Ishikawa (cell line): ENCODE results near the gene GRK5.

ENCODE experiments used
- CEBPB ChIP-seq: IDR thresholded peaks from 2 replicates; pipeline ENCODE4 v1.6.1; 2012
- CREB1 ChIP-seq: IDR thresholded peaks from 2 replicates; pipeline ENCODE4 v1.6.1; 2012; ENCODE audit warnings: low read depth
- EGR1 ChIP-seq: IDR thresholded peaks from 2 replicates; pipeline ENCODE4 v1.6.1; 2012
- EP300 ChIP-seq: IDR thresholded peaks from 2 replicates; pipeline ENCODE4 v1.6.1; 2012; ENCODE audit warnings: borderline replicate concordance
- FOXM1 ChIP-seq: IDR thresholded peaks from 2 replicates; pipeline ENCODE4 v1.6.1; 2012; ENCODE audit warnings: low read depth, borderline replicate concordance
- MAX ChIP-seq: IDR thresholded peaks from 2 replicates; pipeline ENCODE4 v1.6.1; 2012
- NFIC ChIP-seq: IDR thresholded peaks from 2 replicates; pipeline ENCODE4 v1.6.1; 2012
- RAD21 ChIP-seq: IDR thresholded peaks from 2 replicates; pipeline ENCODE4 v1.6.1; 2012; ENCODE audit warnings: low read depth
- TAF1 ChIP-seq: IDR thresholded peaks from 2 replicates; pipeline ENCODE4 v1.6.1; 2012; ENCODE audit warnings: low read depth, mild to moderate bottlenecking
- TCF12 ChIP-seq: IDR thresholded peaks from 2 replicates; pipeline ENCODE4 v1.6.1; 2012; ENCODE audit warnings: low read depth
- TEAD4 ChIP-seq: IDR thresholded peaks from 2 replicates; pipeline ENCODE4 v1.6.1; 2012
- YY1 ChIP-seq: IDR thresholded peaks from 2 replicates; pipeline ENCODE4 v1.6.1; 2012; ENCODE audit warnings: low read depth
- ZBTB7A ChIP-seq: IDR thresholded peaks from 2 replicates; pipeline ENCODE4 v1.6.1; 2012; ENCODE audit warnings: low read depth
- TF ChIP-seq, protein P1 (sequence below): IDR thresholded peaks from 2 replicates; pipeline ENCODE4 v1.6.1; 2012
- TF ChIP-seq, protein P2 (sequence below): IDR thresholded peaks from 2 replicates; pipeline ENCODE4 v1.6.1; 2012; ENCODE audit warnings: low read depth, mild to moderate bottlenecking

The GRK5 gene

GRCh38 chr10:119469846-119470245, 262.5 kb downstream of the GRK5 start:
- TF ChIP-seq FOXM1 (no peak), EGR1 (no peak), TAF1 (no peak), TEAD4 (no peak), ZBTB7A (no peak), MAX (no peak)
- TF ChIP-seq, protein P1, sequence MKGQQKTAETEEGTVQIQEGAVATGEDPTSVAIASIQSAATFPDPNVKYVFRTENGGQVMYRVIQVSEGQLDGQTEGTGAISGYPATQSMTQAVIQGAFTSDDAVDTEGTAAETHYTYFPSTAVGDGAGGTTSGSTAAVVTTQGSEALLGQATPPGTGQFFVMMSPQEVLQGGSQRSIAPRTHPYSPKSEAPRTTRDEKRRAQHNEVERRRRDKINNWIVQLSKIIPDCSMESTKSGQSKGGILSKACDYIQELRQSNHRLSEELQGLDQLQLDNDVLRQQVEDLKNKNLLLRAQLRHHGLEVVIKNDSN = no peak
- TF ChIP-seq, protein P2, sequence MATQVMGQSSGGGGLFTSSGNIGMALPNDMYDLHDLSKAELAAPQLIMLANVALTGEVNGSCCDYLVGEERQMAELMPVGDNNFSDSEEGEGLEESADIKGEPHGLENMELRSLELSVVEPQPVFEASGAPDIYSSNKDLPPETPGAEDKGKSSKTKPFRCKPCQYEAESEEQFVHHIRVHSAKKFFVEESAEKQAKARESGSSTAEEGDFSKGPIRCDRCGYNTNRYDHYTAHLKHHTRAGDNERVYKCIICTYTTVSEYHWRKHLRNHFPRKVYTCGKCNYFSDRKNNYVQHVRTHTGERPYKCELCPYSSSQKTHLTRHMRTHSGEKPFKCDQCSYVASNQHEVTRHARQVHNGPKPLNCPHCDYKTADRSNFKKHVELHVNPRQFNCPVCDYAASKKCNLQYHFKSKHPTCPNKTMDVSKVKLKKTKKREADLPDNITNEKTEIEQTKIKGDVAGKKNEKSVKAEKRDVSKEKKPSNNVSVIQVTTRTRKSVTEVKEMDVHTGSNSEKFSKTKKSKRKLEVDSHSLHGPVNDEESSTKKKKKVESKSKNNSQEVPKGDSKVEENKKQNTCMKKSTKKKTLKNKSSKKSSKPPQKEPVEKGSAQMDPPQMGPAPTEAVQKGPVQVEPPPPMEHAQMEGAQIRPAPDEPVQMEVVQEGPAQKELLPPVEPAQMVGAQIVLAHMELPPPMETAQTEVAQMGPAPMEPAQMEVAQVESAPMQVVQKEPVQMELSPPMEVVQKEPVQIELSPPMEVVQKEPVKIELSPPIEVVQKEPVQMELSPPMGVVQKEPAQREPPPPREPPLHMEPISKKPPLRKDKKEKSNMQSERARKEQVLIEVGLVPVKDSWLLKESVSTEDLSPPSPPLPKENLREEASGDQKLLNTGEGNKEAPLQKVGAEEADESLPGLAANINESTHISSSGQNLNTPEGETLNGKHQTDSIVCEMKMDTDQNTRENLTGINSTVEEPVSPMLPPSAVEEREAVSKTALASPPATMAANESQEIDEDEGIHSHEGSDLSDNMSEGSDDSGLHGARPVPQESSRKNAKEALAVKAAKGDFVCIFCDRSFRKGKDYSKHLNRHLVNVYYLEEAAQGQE = no peak

DNA sequence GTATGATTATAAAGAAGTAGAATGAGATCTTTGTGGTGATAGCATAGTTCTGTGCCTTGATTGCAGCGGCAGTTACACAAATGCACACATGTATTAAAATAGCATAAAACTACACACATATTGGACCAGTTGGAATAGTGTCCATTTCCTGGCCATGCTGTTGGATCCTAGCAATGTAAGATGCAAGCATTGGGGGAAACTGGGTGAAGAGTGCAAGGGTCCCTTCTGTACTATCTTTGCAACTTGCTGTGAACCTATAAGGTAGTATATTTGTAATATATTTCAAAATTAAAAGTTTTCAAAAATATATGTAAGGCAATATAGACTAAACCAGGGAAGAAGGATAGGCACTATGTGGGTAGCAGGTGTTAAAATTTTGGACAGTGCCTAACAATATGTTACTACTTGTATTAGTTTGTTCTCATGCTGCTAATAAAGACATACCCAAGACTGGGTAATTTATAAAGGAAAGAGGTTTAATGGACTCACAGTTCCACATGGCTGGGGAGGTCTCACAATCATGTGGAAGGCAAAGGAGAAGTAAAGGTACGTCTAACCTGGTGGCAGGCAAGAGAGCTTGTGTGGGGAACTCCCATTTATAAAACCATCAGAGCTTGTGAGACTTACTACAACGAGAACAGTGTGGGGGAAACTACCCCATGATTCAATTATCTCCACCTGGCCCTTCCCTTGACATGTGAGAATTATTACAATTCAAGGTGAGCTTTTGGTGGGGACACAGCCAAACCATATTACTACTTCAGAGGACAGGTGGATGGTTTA, 263.7 kb downstream of the GRK5 start:
- TF ChIP-seq TAF1 = no peak
- no peak for TF ChIP-seq TCF12
- no peak for TF ChIP-seq ZBTB7A
- TF ChIP-seq TEAD4 = no peak
- TF ChIP-seq EGR1 = no peak
- TF ChIP-seq FOXM1 = no peak
- TF ChIP-seq CREB1 = no peak
- TF ChIP-seq NFIC = no peak

- TF ChIP-seq ZBTB7A (no peak), TCF12 (no peak), NFIC (no peak), YY1 (no peak), CREB1 (no peak), CEBPB (no peak), FOXM1 (no peak), MAX (no peak), TEAD4 (no peak), EGR1 (no peak), EP300 (no peak), TAF1 (no peak)
- TF ChIP-seq, protein P2 = no peak
- TF ChIP-seq, protein P1 = no peak
These were observed 266.4 kb downstream of the GRK5 start for GRCh38 chr10:119473771-119474170.

DNA sequence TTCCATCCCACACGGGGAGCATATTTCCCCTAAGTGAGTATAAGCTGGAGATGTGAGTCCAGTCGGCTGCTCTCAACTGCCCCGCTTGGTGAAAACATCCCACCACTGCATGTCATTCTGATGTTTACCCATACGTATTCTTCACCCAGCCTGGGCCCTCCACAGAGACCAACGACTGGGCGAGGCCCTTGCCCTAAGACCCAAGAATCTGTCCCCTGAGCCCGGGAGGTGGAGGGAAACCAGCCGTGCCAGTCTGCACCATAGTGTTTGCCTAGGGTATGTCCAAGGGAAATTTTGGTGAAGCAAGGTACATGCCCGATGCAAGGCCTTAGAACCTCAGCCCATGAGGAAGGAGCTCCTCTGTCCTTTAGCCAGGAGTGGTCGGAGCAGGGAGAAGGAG, 267.2 kb downstream of the GRK5 start:
- no peak for TF ChIP-seq RAD21

- TF ChIP-seq MAX (no peak), CREB1 (no peak), TAF1 (no peak), FOXM1 (no peak), EGR1 (no peak), ZBTB7A (no peak), YY1 (no peak), TEAD4 (no peak), NFIC (no peak), TCF12 (no peak), EP300 (no peak), RAD21 (no peak), CEBPB (no peak)
- TF ChIP-seq, protein P2 = no peak
- TF ChIP-seq, protein P1 = no peak
These were observed 270.1 kb downstream of the GRK5 start for GRCh38 chr10:119477444-119477843.
